Choroid plexus epithelial cell (primary cell): Measurements from ENCODE around the gene HIVEP2.
A peak's percentile ranks its signal among the peaks of the same experiment; 100 is the strongest.

Experiments
- DNase-seq: peaks from one replicate; pipeline ENCODE4 v3.0.0-alpha.2; 2010; ENCODE audit warnings: low read depth
- H3K4me3 ChIP-seq: 2 replicates; pipeline ENCODE4 v1.5.1; 2011; ENCODE audit warnings: low read depth, mild to moderate bottlenecking, control low read depth, low read length, moderate library complexity
- CTCF ChIP-seq: conservative IDR thresholded peaks from 2 replicates; pipeline ENCODE4 v1.5.1; 2011; ENCODE audit warnings: low read depth, mild to moderate bottlenecking, control low read depth, inconsistent platforms, low read length, moderate library complexity

HIVEP2 gene

DNA sequence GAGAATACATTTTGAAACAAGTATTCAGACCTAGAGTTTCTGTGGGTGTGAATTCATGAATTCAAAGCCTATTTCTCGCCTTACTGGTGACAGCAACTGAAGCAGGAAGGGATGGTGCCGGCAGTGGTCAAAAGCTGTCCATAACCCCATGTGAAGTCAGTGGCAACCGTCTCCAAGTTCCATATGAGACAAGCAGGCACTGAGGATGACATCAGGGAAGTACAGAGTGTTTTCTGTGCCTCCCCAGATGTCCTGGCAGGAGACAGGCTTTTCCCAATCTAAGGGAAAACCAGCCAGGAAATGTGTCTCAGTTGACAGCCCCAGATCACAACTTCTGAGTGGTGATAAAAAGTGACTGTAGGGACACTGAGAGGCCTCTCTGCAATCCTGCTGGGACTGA is 66.6 kb downstream of the HIVEP2 start:
- no peak for TF ChIP-seq CTCF
- DNase-seq = no peak
- no peak overlapping the region for H3K4me3 ChIP-seq

DNA sequence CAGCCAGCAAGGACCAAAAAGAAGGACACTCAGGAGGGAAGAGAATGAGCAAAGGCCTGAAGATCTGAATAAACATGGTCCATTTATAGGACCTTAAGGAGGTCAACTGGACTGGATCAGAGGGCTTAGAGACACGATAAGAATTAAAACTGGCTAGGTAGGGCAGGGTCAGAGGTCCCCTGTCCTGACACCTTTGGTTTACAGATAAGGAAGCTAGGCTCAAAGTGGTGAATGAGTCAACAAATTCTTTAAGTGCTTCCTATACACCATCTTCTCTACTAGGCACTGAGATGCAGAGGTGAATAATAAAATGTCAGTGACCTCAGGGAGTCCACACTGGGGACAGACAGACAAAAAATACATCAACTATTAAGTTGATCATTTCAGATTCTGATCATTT is 70.3 kb downstream of the HIVEP2 start:
- H3K4me3 ChIP-seq = no peak overlapping the region
- no peak for DNase-seq
- TF ChIP-seq CTCF = no peak

- DNase-seq = no peak
- TF ChIP-seq CTCF = no peak
These were observed 72.6 kb downstream of the HIVEP2 start for GRCh38 chr6:142872376-142872775.

DNA sequence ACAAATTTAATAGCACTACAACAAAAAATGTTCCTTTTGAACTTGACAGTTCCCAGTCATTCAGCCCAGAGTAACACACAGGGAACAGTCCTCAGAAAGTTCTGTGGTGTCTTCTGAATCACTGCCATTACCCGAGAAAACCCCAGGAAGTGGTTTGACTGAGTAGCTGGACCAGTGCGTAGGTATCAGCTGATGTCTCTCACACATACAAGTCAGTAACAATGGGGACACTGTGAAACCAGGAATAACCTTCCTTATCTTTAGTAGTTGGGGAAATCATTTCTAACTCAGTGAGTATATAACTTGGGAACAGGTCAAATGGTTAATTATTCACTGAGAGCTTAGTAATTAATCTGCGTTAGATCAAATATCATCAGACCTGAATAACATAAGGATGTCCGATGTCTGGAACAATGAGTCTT is 73.1 kb downstream of the HIVEP2 start:
- DNase-seq = peak; percentile 93
- no peak overlapping the region for H3K4me3 ChIP-seq
- no peak for TF ChIP-seq CTCF

More at GRCh38 chr6:142872376-142872775, 72.6 kb downstream of the HIVEP2 start:
- no peak overlapping the region for H3K4me3 ChIP-seq

- no peak overlapping the region for H3K4me3 ChIP-seq
- DNase-seq = peak; percentile 55
- TF ChIP-seq CTCF = no peak
These were observed 74.1 kb downstream of the HIVEP2 start for GRCh38 chr6:142870787-142871415.

- DNase-seq = peak; percentile 52
- TF ChIP-seq CTCF = no peak
- no peak overlapping the region for H3K4me3 ChIP-seq
These were observed 76.1 kb downstream of the HIVEP2 start for GRCh38 chr6:142868917-142869316.

GRCh38 chr6:142867988-142868812 is 76.8 kb downstream of the HIVEP2 start:
- DNase-seq = peak; percentile 65
- peak overlapping the region; percentile 25 for H3K4me3 ChIP-seq
- TF ChIP-seq CTCF = no peak
